ENCODE results near the gene CCDC71L.

The CCDC71L gene

GRCh38 chr7:106646256-106646655 lies 14.7 kb downstream of the CCDC71L start:
- ATAC-seq (replicated peaks) = no peak
- DNase-seq = no peak
- Mint-ChIP-seq H3K9me3 (no peaks in the 10 kb centered on the region), H3K27ac (no peak overlapping the region), H3K27me3 (peaks cover 0 to 9% of the 10 kb centered on the region in 2 donors), H3K4me3 (no peak overlapping the region), H3K36me3 (no peaks in the 10 kb centered on the region), H3K4me1 (peaks cover 2 to 5% of the 10 kb centered on the region in 2 donors)

- H3K9me3 Mint-ChIP-seq = no peaks in the 10 kb centered on the region
- H3K4me1 Mint-ChIP-seq = peaks cover 5% of the 10 kb centered on the region in 2 donors
- H3K36me3 Mint-ChIP-seq = no peaks in the 10 kb centered on the region
- H3K27me3 Mint-ChIP-seq = peaks cover 0 to 9% of the 10 kb centered on the region in 2 donors
- no peak overlapping the region for H3K27ac Mint-ChIP-seq
- ATAC-seq (replicated peaks) (peak; percentile 88), DNase-seq (no peak)
- no peak overlapping the region for H3K4me3 Mint-ChIP-seq
These were observed 16.0 kb downstream of the CCDC71L start for GRCh38 chr7:106644999-106645398.

- Mint-ChIP-seq H3K36me3 (no peaks in the 10 kb centered on the region), H3K27ac (no peak overlapping the region), H3K27me3 (peaks cover 0 to 4% of the 10 kb centered on the region in 2 donors), H3K9me3 (no peaks in the 10 kb centered on the region), H3K4me1 (peaks cover 10 to 12% of the 10 kb centered on the region in 2 donors), H3K4me3 (no peak overlapping the region)
- DNase-seq (no peak), ATAC-seq (replicated peaks) (no peak)
These were observed 17.6 kb downstream of the CCDC71L start for GRCh38 chr7:106643216-106644000.

- H3K4me3 Mint-ChIP-seq = no peak overlapping the region
- H3K36me3 Mint-ChIP-seq = no peaks in the 10 kb centered on the region
- no peak for ATAC-seq (replicated peaks)
- peaks cover 1 to 4% of the 10 kb centered on the region in 2 donors for H3K27me3 Mint-ChIP-seq
- no peaks in the 10 kb centered on the region for H3K9me3 Mint-ChIP-seq
- DNase-seq = no peak
- no peak overlapping the region for H3K27ac Mint-ChIP-seq
- peaks cover 10 to 12% of the 10 kb centered on the region in 2 donors for H3K4me1 Mint-ChIP-seq
These were observed 19.5 kb downstream of the CCDC71L start for GRCh38 chr7:106641416-106641815.

- peaks cover 10 to 12% of the 10 kb centered on the region in 2 donors for H3K4me1 Mint-ChIP-seq
- H3K9me3 Mint-ChIP-seq = no peaks in the 10 kb centered on the region
- ATAC-seq (replicated peaks) = no peak
- DNase-seq = no peak
- peaks cover 4 to 6% of the 10 kb centered on the region in 2 donors for H3K27me3 Mint-ChIP-seq
- H3K4me3 Mint-ChIP-seq = no peak overlapping the region
- no peaks in the 10 kb centered on the region for H3K36me3 Mint-ChIP-seq
- H3K27ac Mint-ChIP-seq = no peak overlapping the region
These were observed 20.4 kb downstream of the CCDC71L start for GRCh38 chr7:106640368-106641141.

- Mint-ChIP-seq H3K27ac (no peak overlapping the region), H3K9me3 (no peaks in the 10 kb centered on the region), H3K4me3 (no peak overlapping the region), H3K4me1 (peaks cover 10% of the 10 kb centered on the region in 2 donors), H3K27me3 (peaks cover 4 to 6% of the 10 kb centered on the region in 2 donors), H3K36me3 (no peaks in the 10 kb centered on the region)
- ATAC-seq (replicated peaks) = no peak
- DNase-seq = no peak
These were observed 21.3 kb downstream of the CCDC71L start for GRCh38 chr7:106639476-106640334.

GRCh38 chr7:106635411-106635810 lies 25.5 kb downstream of the CCDC71L start:
- no peak for DNase-seq
- Mint-ChIP-seq H3K9me3 (no peaks in the 10 kb centered on the region), H3K4me3 (no peak overlapping the region), H3K4me1 (peaks cover 10% of the 10 kb centered on the region in 2 donors), H3K36me3 (no peaks in the 10 kb centered on the region), H3K27ac (no peak overlapping the region), H3K27me3 (peaks cover 0 to 6% of the 10 kb centered on the region in 2 donors)
- no peak for ATAC-seq (replicated peaks)

GRCh38 chr7:106634958-106635357 lies 26.0 kb downstream of the CCDC71L start:
- peaks cover 7 to 10% of the 10 kb centered on the region in 2 donors for H3K4me1 Mint-ChIP-seq
- H3K9me3 Mint-ChIP-seq = no peaks in the 10 kb centered on the region
- peaks cover 0 to 6% of the 10 kb centered on the region in 2 donors for H3K27me3 Mint-ChIP-seq
- DNase-seq (no peak), ATAC-seq (replicated peaks) (no peak)
- no peak overlapping the region for H3K27ac Mint-ChIP-seq
- H3K4me3 Mint-ChIP-seq = no peak overlapping the region
- H3K36me3 Mint-ChIP-seq = no peaks in the 10 kb centered on the region

GRCh38 chr7:106630648-106631047 lies 30.3 kb downstream of the CCDC71L start:
- H3K4me3 Mint-ChIP-seq = no peak overlapping the region
- H3K36me3 Mint-ChIP-seq = no peaks in the 10 kb centered on the region
- H3K9me3 Mint-ChIP-seq = no peaks in the 10 kb centered on the region
- H3K4me1 Mint-ChIP-seq = no peaks in the 10 kb centered on the region
- no peak for ATAC-seq (replicated peaks)
- no peak for DNase-seq
- H3K27ac Mint-ChIP-seq = no peak overlapping the region
- peaks cover 1 to 4% of the 10 kb centered on the region in 2 donors for H3K27me3 Mint-ChIP-seq

- H3K27ac Mint-ChIP-seq = no peak overlapping the region
- DNase-seq (no peak), ATAC-seq (replicated peaks) (no peak)
- H3K9me3 Mint-ChIP-seq = no peaks in the 10 kb centered on the region
- peaks cover 10% of the 10 kb centered on the region in 2 donors for H3K27me3 Mint-ChIP-seq
- no peaks in the 10 kb centered on the region for H3K36me3 Mint-ChIP-seq
- H3K4me1 Mint-ChIP-seq = no peaks in the 10 kb centered on the region
- H3K4me3 Mint-ChIP-seq = no peak overlapping the region
These were observed 31.4 kb downstream of the CCDC71L start for GRCh38 chr7:106629516-106629915.

- no peak overlapping the region for H3K27ac Mint-ChIP-seq
- no peaks in the 10 kb centered on the region for H3K36me3 Mint-ChIP-seq
- peaks cover 10 to 13% of the 10 kb centered on the region in 2 donors for H3K27me3 Mint-ChIP-seq
- ATAC-seq (replicated peaks) = no peak
- peaks cover 4 to 7% of the 10 kb centered on the region in 2 donors for H3K9me3 Mint-ChIP-seq
- no peaks in the 10 kb centered on the region for H3K4me1 Mint-ChIP-seq
- H3K4me3 Mint-ChIP-seq = no peak overlapping the region
- no peak for DNase-seq
These were observed 34.4 kb downstream of the CCDC71L start for GRCh38 chr7:106626376-106627164.

- peaks cover 7% of the 10 kb centered on the region in 2 donors for H3K9me3 Mint-ChIP-seq
These were observed 35.2 kb downstream of the CCDC71L start for GRCh38 chr7:106625678-106626301.

GRCh38 chr7:106623853-106624252 lies 37.1 kb downstream of the CCDC71L start:
- Mint-ChIP-seq H3K36me3 (no peaks in the 10 kb centered on the region), H3K4me1 (no peaks in the 10 kb centered on the region), H3K27me3 (peaks cover 14 to 24% of the 10 kb centered on the region in 2 donors), H3K9me3 (peaks cover 7 to 16% of the 10 kb centered on the region in 2 donors), H3K4me3 (no peak overlapping the region), H3K27ac (no peak overlapping the region)
- ATAC-seq (replicated peaks) (no peak), DNase-seq (no peak)

More at GRCh38 chr7:106625678-106626301, 35.2 kb downstream of the CCDC71L start:
- H3K4me1 Mint-ChIP-seq = no peaks in the 10 kb centered on the region
- DNase-seq = no peak
- peaks cover 10 to 13% of the 10 kb centered on the region in 2 donors for H3K27me3 Mint-ChIP-seq
- no peak for ATAC-seq (replicated peaks)
- H3K27ac Mint-ChIP-seq = no peak overlapping the region
- H3K36me3 Mint-ChIP-seq = no peaks in the 10 kb centered on the region
- H3K4me3 Mint-ChIP-seq = no peak overlapping the region

Data from stimulated activated naive B cell treated with anti-CD40 and anti-IgM and Interleukin-4, amounts not matched to agents 10 μg/mL and 1 μg/mL and 100 μg/mL, for 72 hours (primary cell).